WTC11 (cell line): ENCODE data around the gene NXPE3. TPM values are rescaled to one million over a fixed set of nuclear protein-coding genes. Genes with fewer than 3 reads are reported as not detected.

Source experiments
- ATAC-seq: fragments of 200-7000 bp; cut with Tn5 transposase; 2 replicates; pipeline ENCODE4 v1.10.0; 2021; ENCODE audit warnings: mild to moderate bottlenecking, moderate library complexity
- CTCF ChIA-PET: fragments of 300-600 bp; sonication (Branson Sonifier 250); formaldehyde crosslinking; loops from one replicate; lab custom pipeline; 2021; ENCODE audit warnings: antibody characterized with exemption; lab: Charles Lee
- POLR2A ChIA-PET: fragments of 350-600 bp; sonication (Branson Sonifier 250); formaldehyde crosslinking; loops from one replicate; lab custom pipeline; 2021; ENCODE audit warnings: antibody characterized with exemption; lab: Charles Lee
- DNase-seq: peaks from one replicate; pipeline ENCODE4 v3.0.0; 2021; ENCODE audit warnings: low spot score
- H3K27ac Mint-ChIP-seq: 2 replicates; pipeline ENCODE4 v1.8.0; 2021; ENCODE audit warnings: mixed read lengths
- H3K27me3 Mint-ChIP-seq: 2 replicates; pipeline ENCODE4 v1.8.0; 2021; ENCODE audit warnings: low read depth, mild to moderate bottlenecking, moderate library complexity, mixed read lengths
- H3K36me3 Mint-ChIP-seq: 2 replicates; pipeline ENCODE4 v1.8.0; 2021; ENCODE audit warnings: mixed read lengths
- H3K4me1 Mint-ChIP-seq: 2 replicates; pipeline ENCODE4 v1.8.0; 2022; ENCODE audit warnings: mixed read lengths
- H3K4me3 Mint-ChIP-seq: 2 replicates; pipeline ENCODE4 v1.8.0; 2021; ENCODE audit warnings: mild to moderate bottlenecking, moderate library complexity, mixed read lengths
- H3K9me3 Mint-ChIP-seq: 2 replicates; pipeline ENCODE4 v1.8.0; 2021; ENCODE audit warnings: mixed read lengths
- AFF4 ChIP-seq: sonication (generic); formaldehyde crosslinking; IDR thresholded peaks from 2 replicates; pipeline ENCODE4 v1.8.1; 2023; ENCODE audit warnings: mild to moderate bottlenecking, missing genetic modification reagents, borderline replicate concordance
- ATF3 ChIP-seq: sonication (generic); formaldehyde crosslinking; conservative IDR thresholded peaks from 2 replicates; pipeline ENCODE4 v1.8.1; 2022; ENCODE audit warnings: mild to moderate bottlenecking, missing genetic modification reagents
- CTCF ChIP-seq: fragments of 200-600 bp; IDR thresholded peaks from 2 replicates; pipeline ENCODE4 v1.8.0; 2022; ENCODE audit warnings: antibody characterized with exemption
- E2F4 ChIP-seq: sonication (generic); formaldehyde crosslinking; IDR thresholded peaks from 2 replicates; pipeline ENCODE4 v1.8.1; 2022; ENCODE audit warnings: low read depth, mild to moderate bottlenecking, moderate library complexity, missing genetic modification reagents, borderline replicate concordance
- E2F5 ChIP-seq: sonication (generic); formaldehyde crosslinking; IDR thresholded peaks from 2 replicates; pipeline ENCODE4 v1.8.1; 2022; ENCODE audit warnings: mild to moderate bottlenecking, moderate library complexity, missing genetic modification reagents
- EMX1 ChIP-seq: fragments of 250-450 bp; sonication (Bioruptor Pico); IDR thresholded peaks from 2 replicates; pipeline ENCODE4 v1.8.0; 2021; ENCODE audit warnings: mild to moderate bottlenecking
- FOXJ3 ChIP-seq: sonication (generic); formaldehyde crosslinking; IDR thresholded peaks from 2 replicates; pipeline ENCODE4 v1.9.0; 2021; ENCODE audit warnings: missing genetic modification reagents, mild to moderate bottlenecking, borderline replicate concordance
- IRF2 ChIP-seq: sonication (generic); formaldehyde crosslinking; IDR thresholded peaks from 2 replicates; pipeline ENCODE4 v1.8.0; 2022; ENCODE audit warnings: low read depth, missing genetic modification reagents, borderline replicate concordance
- JAZF1 ChIP-seq: fragments of 250-450 bp; sonication (Bioruptor Pico); IDR thresholded peaks from 2 replicates; pipeline ENCODE4 v1.9.0; 2021; ENCODE audit warnings: moderate library complexity, mild to moderate bottlenecking, inconsistent platforms
- JUN ChIP-seq: sonication (generic); formaldehyde crosslinking; IDR thresholded peaks from 2 replicates; pipeline ENCODE4 v1.8.0; 2023; ENCODE audit warnings: mild to moderate bottlenecking, missing genetic modification reagents
- KAT7 ChIP-seq: sonication (generic); formaldehyde crosslinking; IDR thresholded peaks from 2 replicates; pipeline ENCODE4 v1.8.1; 2023; ENCODE audit warnings: missing genetic modification reagents, mild to moderate bottlenecking, borderline replicate concordance
- MYBL2 ChIP-seq: sonication (generic); formaldehyde crosslinking; IDR thresholded peaks from 2 replicates; pipeline ENCODE4 v1.8.1; 2023; ENCODE audit warnings: mild to moderate bottlenecking, moderate library complexity, missing genetic modification reagents
- NFYB ChIP-seq: sonication (generic); formaldehyde crosslinking; conservative IDR thresholded peaks from 2 replicates; pipeline ENCODE4 v1.8.0; 2022; ENCODE audit warnings: low read depth, missing genetic modification reagents
- NR1H2 ChIP-seq: sonication (generic); formaldehyde crosslinking; IDR thresholded peaks from 2 replicates; pipeline ENCODE4 v1.9.0; 2021; ENCODE audit warnings: mild to moderate bottlenecking, moderate library complexity, missing genetic modification reagents
- NR3C1 ChIP-seq: sonication (generic); formaldehyde crosslinking; conservative IDR thresholded peaks from 2 replicates; pipeline ENCODE4 v1.8.1; 2023; ENCODE audit warnings: low read depth, mild to moderate bottlenecking, missing genetic modification reagents
- SMAD3 ChIP-seq: sonication (generic); formaldehyde crosslinking; IDR thresholded peaks from 2 replicates; pipeline ENCODE4 v1.8.0; 2022; ENCODE audit warnings: missing genetic modification reagents, mild to moderate bottlenecking, borderline replicate concordance
- SMAD4 ChIP-seq: sonication (generic); formaldehyde crosslinking; IDR thresholded peaks from 2 replicates; pipeline ENCODE4 v1.8.0; 2022; ENCODE audit warnings: mild to moderate bottlenecking, missing genetic modification reagents
- SP1 ChIP-seq: sonication (generic); formaldehyde crosslinking; conservative IDR thresholded peaks from 2 replicates; pipeline ENCODE4 v1.8.1; 2022; ENCODE audit warnings: missing genetic modification reagents
- TCF7 ChIP-seq: sonication (generic); formaldehyde crosslinking; IDR thresholded peaks from 2 replicates; pipeline ENCODE4 v1.8.0; 2022; ENCODE audit warnings: mild to moderate bottlenecking, low read depth, missing genetic modification reagents, moderate library complexity
- TP53 ChIP-seq: sonication (generic); formaldehyde crosslinking; IDR thresholded peaks from 2 replicates; pipeline ENCODE4 v1.8.1; 2023; ENCODE audit warnings: mild to moderate bottlenecking, missing genetic modification reagents
- ZNF138 ChIP-seq: sonication (generic); formaldehyde crosslinking; conservative IDR thresholded peaks from 2 replicates; pipeline ENCODE4 v1.8.1; 2022; ENCODE audit warnings: mild to moderate bottlenecking, moderate library complexity, missing genetic modification reagents
- ZNF396 ChIP-seq: fragments of 250-450 bp; sonication (Bioruptor Pico); IDR thresholded peaks from 2 replicates; pipeline ENCODE4 v1.8.0; 2021; ENCODE audit warnings: mild to moderate bottlenecking, moderate library complexity, borderline replicate concordance
- ZNF512 ChIP-seq: sonication (generic); formaldehyde crosslinking; IDR thresholded peaks from 2 replicates; pipeline ENCODE4 v1.8.1; 2022; ENCODE audit warnings: missing genetic modification reagents, borderline replicate concordance
- total RNA-seq: library from RNA; stranded (reverse); gene quantifications from 3 replicates; pipeline ENCODE4 v1.2.3, GENCODE V29; 2021

NXPE3 gene
- total RNA-seq, 1 experiment from 2014 or later, result 13.9 TPM

- no peaks in the 10 kb centered on the region for H3K9me3 Mint-ChIP-seq
- ChIA-PET CTCF (interaction anchor here (0.7 to 1.4 kb wide), 4 partner anchors 9 to 583 kb away, joined by 3 to 11 read pairs (median 6); no protein-coding TSS in a partner anchor), POLR2A (no interaction called here)
- H3K27ac Mint-ChIP-seq, result no peak overlapping the region
- no peak for ATAC-seq
- H3K4me1 Mint-ChIP-seq, result peaks cover 15% of the 10 kb centered on the region
- no peak for TF ChIP-seq ZNF138 (CRISPR knock-in tag)
- no peak for TF ChIP-seq MYBL2
- TF ChIP-seq SMAD3 (CRISPR knock-in tag), result no peak
- TF ChIP-seq SMAD4 (CRISPR knock-in tag), result no peak
- no peak for TF ChIP-seq NR3C1 (CRISPR knock-in tag)
- TF ChIP-seq CTCF, result no peak
- no peak for TF ChIP-seq SP1 (CRISPR knock-in tag)
- TF ChIP-seq NR1H2 (CRISPR knock-in tag), result no peak
- no peak for TF ChIP-seq FOXJ3 (CRISPR knock-in tag)
- no peak for TF ChIP-seq IRF2
- no peak for TF ChIP-seq TCF7
- TF ChIP-seq JAZF1 (CRISPR knock-in tag), result no peak
- TF ChIP-seq ZNF396 (CRISPR knock-in tag), result no peak
- TF ChIP-seq ZNF512, result no peak
- TF ChIP-seq TP53 (CRISPR knock-in tag), result no peak
- TF ChIP-seq JUN (CRISPR knock-in tag), result no peak
- no peak for TF ChIP-seq NFYB
- TF ChIP-seq, all 79 proteins: peak for 0
- DNase-seq, result no peak
- no peaks in the 10 kb centered on the region for H3K27me3 Mint-ChIP-seq
- H3K36me3 Mint-ChIP-seq, result no peaks in the 10 kb centered on the region
- H3K4me3 Mint-ChIP-seq, result no peak overlapping the region
These were observed 32.9 kb downstream of the NXPE3 start for GRCh38 chr3:101811875-101812274.

- Mint-ChIP-seq H3K4me1 (peaks cover 13% of the 10 kb centered on the region), H3K36me3 (0 out of 2 replicates have a peak, but pooled peaks cover 4% of the 10 kb centered on the region)
- CTCF ChIA-PET, result interaction anchor here (0.8 to 1.4 kb wide), 5 partner anchors 9 to 416 kb away, joined by 3 to 11 read pairs (median 6); no protein-coding TSS in a partner anchor
- TF ChIP-seq E2F5 (CRISPR knock-in tag), result no peak
- no peak for TF ChIP-seq EMX1
- no peak for TF ChIP-seq AFF4 (CRISPR knock-in tag)
- TF ChIP-seq E2F4, result no peak
- no peak for TF ChIP-seq KAT7 (CRISPR knock-in tag)
- TF ChIP-seq ATF3 (CRISPR knock-in tag), result no peak
These were observed 33.9 kb downstream of the NXPE3 start for GRCh38 chr3:101812895-101813294.

More at GRCh38 chr3:101812895-101813294, 33.9 kb downstream of the NXPE3 start:
- ATAC-seq, result no peak; the same call in 1 of the 2 replicates
- no peaks in the 10 kb centered on the region for H3K9me3 Mint-ChIP-seq
- H3K4me3 Mint-ChIP-seq, result no peak overlapping the region
- H3K27ac Mint-ChIP-seq, result no peak overlapping the region
- POLR2A ChIA-PET, result interaction anchor here (0.8 kb wide), 1 partner anchor 37 kb away, joined by 3 read pairs; the partner anchor contains the start of gene NFKBIZ
- no peaks in the 10 kb centered on the region for H3K27me3 Mint-ChIP-seq
- no peak for DNase-seq
